Measurements from ENCODE around the gene SH3GL3. TPM values are rescaled to one million over a fixed set of nuclear protein-coding genes. Genes with fewer than 3 reads are reported as not detected.

Gene SH3GL3
- total and polyA plus RNA-seq, 2 of the 13 experiments (the other 11 are each of a cell fraction or from before 2014, with no cell fraction given): not detected

DNA sequence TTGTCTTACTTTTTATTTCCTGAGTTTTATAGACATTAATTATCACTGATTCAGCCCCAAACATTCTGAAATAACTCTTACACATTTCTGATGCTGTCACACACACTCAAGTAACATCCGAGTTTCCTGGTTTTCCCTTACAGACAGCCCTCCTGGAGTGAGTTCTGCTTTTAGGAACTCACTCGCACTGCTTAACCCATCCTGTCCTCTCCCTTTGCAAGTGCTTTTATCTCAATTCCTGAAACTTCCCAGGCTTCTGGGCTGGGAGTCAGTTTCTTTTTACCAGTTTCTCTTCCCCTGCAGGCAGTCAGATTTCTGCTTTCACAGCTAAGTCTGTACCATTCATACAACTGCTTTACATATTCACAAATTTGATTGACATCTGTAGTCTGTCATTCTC is 15.6 kb upstream of the SH3GL3 start:
- intact Hi-C loops (cut with micrococcal nuclease; ENCODE audit: unreplicated experiment): no loop called here
- no peak for TF ChIP-seq ONECUT2 (CRISPR knock-in tag; IDR thresholded peaks at IDR 0.05)
- TF ChIP-seq, protein P1, sequence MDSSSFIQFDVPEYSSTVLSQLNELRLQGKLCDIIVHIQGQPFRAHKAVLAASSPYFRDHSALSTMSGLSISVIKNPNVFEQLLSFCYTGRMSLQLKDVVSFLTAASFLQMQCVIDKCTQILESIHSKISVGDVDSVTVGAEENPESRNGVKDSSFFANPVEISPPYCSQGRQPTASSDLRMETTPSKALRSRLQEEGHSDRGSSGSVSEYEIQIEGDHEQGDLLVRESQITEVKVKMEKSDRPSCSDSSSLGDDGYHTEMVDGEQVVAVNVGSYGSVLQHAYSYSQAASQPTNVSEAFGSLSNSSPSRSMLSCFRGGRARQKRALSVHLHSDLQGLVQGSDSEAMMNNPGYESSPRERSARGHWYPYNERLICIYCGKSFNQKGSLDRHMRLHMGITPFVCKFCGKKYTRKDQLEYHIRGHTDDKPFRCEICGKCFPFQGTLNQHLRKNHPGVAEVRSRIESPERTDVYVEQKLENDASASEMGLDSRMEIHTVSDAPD (CRISPR knock-in tag; IDR thresholded peaks at IDR 0.05): no peak
- TF ChIP-seq BRF2 (CRISPR knock-in tag; IDR thresholded peaks at IDR 0.05): no peak
- TF ChIP-seq, protein P2, sequence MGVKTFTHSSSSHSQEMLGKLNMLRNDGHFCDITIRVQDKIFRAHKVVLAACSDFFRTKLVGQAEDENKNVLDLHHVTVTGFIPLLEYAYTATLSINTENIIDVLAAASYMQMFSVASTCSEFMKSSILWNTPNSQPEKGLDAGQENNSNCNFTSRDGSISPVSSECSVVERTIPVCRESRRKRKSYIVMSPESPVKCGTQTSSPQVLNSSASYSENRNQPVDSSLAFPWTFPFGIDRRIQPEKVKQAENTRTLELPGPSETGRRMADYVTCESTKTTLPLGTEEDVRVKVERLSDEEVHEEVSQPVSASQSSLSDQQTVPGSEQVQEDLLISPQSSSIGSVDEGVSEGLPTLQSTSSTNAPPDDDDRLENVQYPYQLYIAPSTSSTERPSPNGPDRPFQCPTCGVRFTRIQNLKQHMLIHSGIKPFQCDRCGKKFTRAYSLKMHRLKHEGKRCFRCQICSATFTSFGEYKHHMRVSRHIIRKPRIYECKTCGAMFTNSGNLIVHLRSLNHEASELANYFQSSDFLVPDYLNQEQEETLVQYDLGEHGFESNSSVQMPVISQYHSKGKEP (CRISPR knock-in tag; IDR thresholded peaks at IDR 0.05): no peak
- no peak for TF ChIP-seq ZNF879 (CRISPR knock-in tag; IDR thresholded peaks at IDR 0.05)
- no peak for TF ChIP-seq HOXD1 (CRISPR knock-in tag; IDR thresholded peaks at IDR 0.05)
- TF ChIP-seq ZNF18 (CRISPR knock-in tag; IDR thresholded peaks at IDR 0.05; ENCODE audit: insufficient replicate concordance): no peak
- no peak for TF ChIP-seq KDM5B (CRISPR knock-in tag; IDR thresholded peaks at IDR 0.05; ENCODE audit: borderline replicate concordance)
- TF ChIP-seq, protein P3, sequence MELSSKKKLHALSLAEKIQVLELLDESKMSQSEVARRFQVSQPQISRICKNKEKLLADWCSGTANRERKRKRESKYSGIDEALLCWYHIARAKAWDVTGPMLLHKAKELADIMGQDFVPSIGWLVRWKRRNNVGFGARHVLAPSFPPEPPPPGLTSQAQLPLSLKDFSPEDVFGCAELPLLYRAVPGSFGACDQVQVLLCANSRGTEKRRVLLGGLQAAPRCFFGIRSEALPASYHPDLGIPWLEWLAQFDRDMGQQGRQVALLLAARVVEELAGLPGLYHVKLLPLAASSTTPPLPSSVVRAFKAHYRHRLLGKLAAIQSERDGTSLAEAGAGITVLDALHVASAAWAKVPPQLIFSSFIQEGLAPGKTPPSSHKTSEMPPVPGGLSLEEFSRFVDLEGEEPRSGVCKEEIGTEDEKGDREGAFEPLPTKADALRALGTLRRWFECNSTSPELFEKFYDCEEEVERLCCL (CRISPR knock-in tag; IDR thresholded peaks at IDR 0.05; ENCODE audit: borderline replicate concordance): no peak
- no peak for TF ChIP-seq HNF4A (CRISPR knock-in tag; IDR thresholded peaks at IDR 0.05)
- TF ChIP-seq JARID2 (CRISPR knock-in tag; IDR thresholded peaks at IDR 0.05; ENCODE audit: insufficient replicate concordance): no peak
- no peak for TF ChIP-seq ZNF331 (CRISPR knock-in tag; IDR thresholded peaks at IDR 0.05)
- TF ChIP-seq ZNF614 (CRISPR knock-in tag; IDR thresholded peaks at IDR 0.05; ENCODE audit: borderline replicate concordance): no peak

More for the DNA sequence above, 15.6 kb upstream of the SH3GL3 start:
- no peak for FAIRE-seq
- Histone ChIP-seq H3K27ac (ENCODE audit: extremely low read length, insufficient read depth, low read length) (no peak overlapping the region), H4K20me1 (ENCODE audit: insufficient read depth, low read length) (no peaks in the 10 kb centered on the region), H3K4me3 (replicated peaks in 1 of 3; ENCODE audit: insufficient read depth in 1 of 3, low read depth in 2 of 3, low read length in 3 of 3) (no peak overlapping the region), H3K36me3 (replicated peaks in 1 of 2; ENCODE audit: control insufficient read depth in 1 of 2, insufficient read depth in 2 of 2, low read length in 2 of 2) (no peaks in the 10 kb centered on the region), H3K4me2 (ENCODE audit: low read depth, low read length) (no peak overlapping the region), H3K9me3 (ENCODE audit: low read length) (no peaks in the 10 kb centered on the region), H3K4me1 (ENCODE audit: insufficient read depth, low read length) (no peaks in the 10 kb centered on the region), H3K79me2 (ENCODE audit: insufficient read depth, low read length) (no peaks in the 10 kb centered on the region), H3K27me3 (ENCODE audit: control insufficient read depth in 1 of 2, insufficient read depth in 2 of 2, low read length in 2 of 2) (peaks cover 1 to 15% of the 10 kb centered on the region in 2 experiments; a peak in 1 of 5 replicates), H2AFZ (ENCODE audit: low read length) (no peak overlapping the region), H3K9ac (ENCODE audit: insufficient read depth, low read depth, low read length) (no peak overlapping the region)
- in situ Hi-C loops (cut with HindIII; ENCODE audit: extremely low pct_ligation_motif_present, low pct_unique_long_range_greater_than_20kb): no loop called here
- DNase-seq (ENCODE audit: low spot score): no peak
- ChIA-PET CTCF (ENCODE audit: low intra/inter-chr PET ratio, low total read pairs) (no interaction called here), POLR2A (no interaction called here)
- WGBS (ENCODE audit: low lambda C conversion rate): 18% methylated on average over 2 of the region's 2 CpGs
- no TSS peak for BruUV-seq (replicated peaks)
- no peak for ATAC-seq

Measured in HepG2 (cell line).